Liver (tissue), 3 donors: ENCODE measurements around the gene EN2.

Experiments
- CTCF ChIP-seq: fragments of 150-350 bp; IDR thresholded peaks from 2 replicates; pipeline ENCODE4 v1.5.1; 2017; ENCODE audit warnings: improper control_type of control experiment, low read depth, low read length; ENCODE audit not compliant: missing input control
- FOXA1 ChIP-seq: IDR thresholded peaks from 2 replicates; pipeline ENCODE4 v1.6.1; 2016; ENCODE audit warnings: antibody characterized with exemption
- GABPA ChIP-seq, 2 donors: IDR thresholded peaks in 1 of 2; conservative IDR thresholded peaks in 1 of 2; 2 replicates each; pipeline ENCODE4 v1.6.1; 2016; ENCODE audit warnings: antibody characterized with exemption in 2 of 2, mild to moderate bottlenecking in 1 of 2, moderate library complexity in 1 of 2
- RXRA ChIP-seq, 2 donors: IDR thresholded peaks; 2 replicates each; pipeline ENCODE4 v1.6.1; 2017 to 2018; ENCODE audit warnings: antibody characterized with exemption in 2 of 2, mild to moderate bottlenecking in 1 of 2
- donor health status: healthy.
- donor health status: healthy.

GRCh38 chr7:155440018-155440410 is 17.9 kb upstream of the EN2 start:
- TF ChIP-seq CTCF (no peak), GABPA (IDR thresholded peaks at IDR 0.05 in 1 of 2, conservative IDR thresholded peaks at IDR 0.05 in 1 of 2) (no peak), FOXA1 (no peak), RXRA (IDR thresholded peaks at IDR 0.05) (no peak)
